ENCODE results near the gene DAB2IP.

DAB2IP gene

DNA sequence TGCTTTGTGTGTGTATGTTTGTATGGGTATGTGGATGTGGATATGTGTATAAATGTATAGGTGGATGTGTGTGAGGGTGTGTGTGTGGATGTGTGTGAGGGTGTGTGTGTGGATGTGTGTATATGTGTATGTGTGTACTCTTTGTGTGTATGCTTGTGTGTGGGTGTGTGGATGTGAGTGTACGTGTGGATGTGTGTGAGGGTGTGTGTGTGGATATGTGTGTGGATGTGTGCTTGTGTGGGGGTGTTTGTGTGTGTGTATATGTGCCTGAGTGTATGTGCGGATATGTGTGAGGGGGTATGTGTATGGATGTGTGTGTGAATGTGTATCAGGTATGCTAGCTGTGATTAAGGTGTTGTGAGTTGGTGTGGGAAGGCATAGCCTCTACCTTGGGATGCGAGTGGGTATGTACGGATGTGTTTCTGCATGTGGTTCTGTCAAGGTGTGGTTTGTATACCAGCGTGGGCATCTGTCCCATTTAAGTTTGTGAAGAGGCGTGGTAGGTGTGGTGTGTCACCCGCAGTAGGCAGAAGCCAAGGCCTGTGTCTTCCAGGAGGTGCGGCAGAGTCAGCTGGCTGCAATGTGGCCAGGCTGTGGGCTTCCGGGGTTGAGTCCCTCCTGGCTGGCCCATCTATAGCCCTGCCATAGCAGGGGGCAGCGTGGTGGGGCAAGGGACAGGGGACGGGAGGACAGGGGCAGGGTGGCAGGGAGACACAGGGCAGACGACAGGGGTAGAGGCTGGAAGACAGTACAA, 155.8 kb downstream of the DAB2IP start:
- H3K4me3 ChIP-seq (ENCODE audit: low read length), result no peak overlapping the region
- no peak for TF ChIP-seq CTCF (IDR thresholded peaks at IDR 0.05; ENCODE audit: insufficient read depth, low read depth, low read length, missing control alignments)
- DNase-seq (ENCODE audit: low read depth), result no peak

DNA sequence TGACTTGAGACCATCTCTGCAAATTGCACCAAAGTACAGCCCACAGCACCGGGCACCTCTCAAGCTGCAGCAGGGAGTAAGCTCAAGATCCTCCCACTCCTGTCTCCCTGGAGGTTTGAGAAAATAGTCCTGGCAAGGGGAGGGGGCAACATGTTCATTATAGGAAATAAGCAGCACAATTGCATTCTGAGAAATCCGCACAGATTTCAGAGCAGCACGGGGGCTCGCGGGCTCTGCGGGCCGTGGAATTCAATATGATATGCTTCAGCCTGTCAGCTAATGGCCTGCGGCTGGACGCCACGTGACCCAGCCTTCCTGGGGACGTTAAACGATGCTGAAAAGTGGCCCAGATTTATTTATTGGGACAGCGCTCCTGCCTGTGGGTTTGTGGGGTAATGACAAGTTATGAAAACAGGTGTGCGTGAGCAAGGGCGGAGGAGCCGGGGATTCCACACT, 156.4 kb downstream of the DAB2IP start:
- no peak for TF ChIP-seq CTCF (IDR thresholded peaks at IDR 0.05; ENCODE audit: insufficient read depth, low read depth, low read length, missing control alignments)
- H3K4me3 ChIP-seq (ENCODE audit: low read length), result no peak overlapping the region
- DNase-seq (ENCODE audit: low read depth), result no peak

DNA sequence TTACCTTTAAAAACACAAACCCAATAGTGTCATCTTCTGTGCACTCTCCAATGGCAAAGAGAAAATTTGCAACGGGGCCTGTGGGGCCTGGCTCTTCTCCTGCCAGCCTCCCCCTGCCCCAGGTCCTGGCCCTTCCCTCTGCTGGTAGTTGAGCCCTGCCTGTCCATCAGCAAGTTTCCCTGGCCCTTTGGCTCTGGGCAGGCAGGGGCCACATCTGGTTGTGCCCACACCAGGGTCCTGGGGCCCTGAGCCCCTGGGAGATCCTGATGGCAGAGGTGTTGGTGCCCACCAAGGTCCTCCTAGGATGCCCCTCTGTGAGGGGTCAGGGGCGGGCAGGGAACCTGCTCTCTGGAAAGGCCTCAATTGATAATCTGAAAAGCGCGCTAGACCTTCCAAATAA, 157.3 kb downstream of the DAB2IP start:
- H3K4me3 ChIP-seq (ENCODE audit: low read length), result no peak overlapping the region
- DNase-seq (ENCODE audit: low read depth), result no peak
- TF ChIP-seq CTCF (IDR thresholded peaks at IDR 0.05; ENCODE audit: insufficient read depth, low read depth, low read length, missing control alignments), result no peak

DNA sequence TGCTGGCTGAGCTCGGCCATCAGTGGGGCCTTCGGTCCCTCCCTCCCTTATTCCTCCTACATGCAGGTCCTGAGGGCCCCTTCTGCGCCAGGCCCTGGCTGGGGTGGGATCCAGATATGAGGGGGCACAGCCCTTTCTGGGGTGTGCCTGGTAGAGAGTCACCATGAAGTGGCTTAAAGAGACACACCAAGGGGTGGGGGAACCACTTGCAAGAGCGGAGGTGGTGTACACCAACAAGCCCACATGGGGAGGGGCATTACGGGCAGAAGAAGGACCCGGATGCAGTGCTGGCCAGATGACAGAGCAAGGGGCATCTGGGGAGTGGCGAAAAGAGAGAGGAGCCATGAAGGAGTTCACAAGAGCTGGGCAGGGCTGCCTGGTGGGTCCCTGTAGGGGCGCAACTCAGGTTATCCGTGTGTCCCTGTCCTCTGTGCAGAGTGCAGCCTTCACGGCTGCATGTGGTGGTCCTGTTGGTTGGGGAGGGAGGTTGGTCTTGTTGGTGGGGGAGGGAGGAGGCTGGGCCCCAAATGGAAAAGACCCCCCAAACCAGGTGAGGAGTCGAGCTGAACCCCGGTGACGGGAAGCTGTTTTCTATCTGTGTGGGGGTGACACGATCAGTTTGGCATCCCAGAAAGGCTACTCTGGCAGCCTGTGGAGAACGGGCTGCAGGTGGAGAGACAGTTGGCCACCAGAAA, 158.1 kb downstream of the DAB2IP start:
- no peak overlapping the region for H3K4me3 ChIP-seq (ENCODE audit: low read length)
- DNase-seq (ENCODE audit: low read depth), result no peak
- no peak for TF ChIP-seq CTCF (IDR thresholded peaks at IDR 0.05; ENCODE audit: insufficient read depth, low read depth, low read length, missing control alignments)

- no peak overlapping the region for H3K4me3 ChIP-seq (ENCODE audit: low read length)
- no peak for DNase-seq (ENCODE audit: low read depth)
- TF ChIP-seq CTCF (IDR thresholded peaks at IDR 0.05; ENCODE audit: insufficient read depth, low read depth, low read length, missing control alignments), result no peak
Measured at GRCh38 chr9:121810489-121810888, 159.1 kb downstream of the DAB2IP start.

DNA sequence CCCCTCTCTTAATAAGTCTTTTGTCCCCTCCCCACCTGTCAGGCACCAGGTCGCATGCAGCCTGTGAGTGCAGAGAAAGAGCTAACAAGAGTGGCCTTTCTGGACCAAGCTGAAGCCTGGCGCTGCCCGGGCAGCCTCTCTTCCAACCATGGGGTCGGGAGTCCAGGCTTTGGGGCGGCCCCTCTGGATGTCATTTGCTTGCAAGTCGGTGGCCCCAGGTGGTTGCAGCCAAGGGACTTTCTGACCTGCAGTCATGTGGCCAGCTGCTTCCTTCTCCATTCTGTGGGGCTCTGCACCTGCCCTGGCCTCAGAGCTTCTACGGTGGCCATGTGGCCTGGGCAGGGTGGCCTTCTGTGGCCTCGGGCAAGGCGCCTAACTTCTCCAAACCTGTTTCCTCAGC, 159.7 kb downstream of the DAB2IP start:
- TF ChIP-seq CTCF (IDR thresholded peaks at IDR 0.05; ENCODE audit: insufficient read depth, low read depth, low read length, missing control alignments), result no peak
- no peak overlapping the region for H3K4me3 ChIP-seq (ENCODE audit: low read length)
- DNase-seq (ENCODE audit: low read depth), result no peak
